ENCODE data around the gene TNFSF13. TPM values are rescaled to one million over a fixed set of nuclear protein-coding genes. Genes with fewer than 3 reads are reported as not detected.

The TNFSF13 gene
- total RNA-seq, 1 experiment from 2014 or later, result 0.94 TPM

GRCh38 chr17:7592422-7593021 lies 34.0 kb downstream of the TNFSF13 start:
- Histone ChIP-seq H3K79me2 (ENCODE audit: insufficient read depth, low read length) (no peaks in the 10 kb centered on the region), H2AK5ac (ENCODE audit: insufficient read length, low read length) (no peak overlapping the region), H3K9ac (ENCODE audit: extremely low read depth, insufficient read length, low read length) (no peak overlapping the region), H2BK120ac (ENCODE audit: low read depth, low read length, poor library complexity, severe bottlenecking) (no peak overlapping the region), H2BK20ac (ENCODE audit: low read depth, low read length, poor library complexity, severe bottlenecking) (no peak overlapping the region), H4K8ac (replicated peaks; ENCODE audit: insufficient read length, low read depth, low read length) (no peak overlapping the region), H3K14ac (ENCODE audit: insufficient read depth, low read length) (no peak overlapping the region), H3K23me2 (ENCODE audit: insufficient read length, low read depth, low read length, poor library complexity, severe bottlenecking) (peaks cover 10% of the 10 kb centered on the region), H3K4me1 (ENCODE audit: insufficient read depth, low read length) (no peaks in the 10 kb centered on the region; the same call in 1 of the 2 replicates), H3K9me3 (ENCODE audit: control insufficient read depth, low read depth, low read length) (no peaks in the 10 kb centered on the region), H3K79me1 (ENCODE audit: insufficient read depth, low read depth, low read length, poor library complexity, severe bottlenecking) (no peaks in the 10 kb centered on the region), H2BK12ac (ENCODE audit: insufficient read length, low read depth, low read length) (no peak overlapping the region), H3K27me3 (ENCODE audit: insufficient read depth, low read length) (no peaks in the 10 kb centered on the region), H3K56ac (ENCODE audit: insufficient read length, low read depth, low read length) (no peak overlapping the region), H3K4me2 (ENCODE audit: insufficient read depth, insufficient read length, low read length) (no peak overlapping the region), H2AFZ (ENCODE audit: low read length) (no peak overlapping the region), H3K27ac (ENCODE audit: insufficient read length, low read depth, low read length) (no peak overlapping the region), H3K18ac (ENCODE audit: insufficient read length, low read depth, low read length) (no peak overlapping the region), H3T11ph (ENCODE audit: low read length) (no peak overlapping the region), H4K20me1 (ENCODE audit: control insufficient read depth, insufficient read depth, insufficient read length) (no peaks in the 10 kb centered on the region), H2BK15ac (ENCODE audit: low read depth, low read length) (no peak overlapping the region), H3K4ac (ENCODE audit: low read depth, low read length) (no peak overlapping the region), H4K5ac (ENCODE audit: insufficient read length, low read depth, low read length) (no peak overlapping the region), H3K23ac (ENCODE audit: insufficient read length, low read depth, low read length) (no peak overlapping the region), H4K91ac (ENCODE audit: insufficient read length, low read depth, low read length) (no peak overlapping the region), H2BK5ac (ENCODE audit: insufficient read length, low read length) (no peak overlapping the region)
- TF ChIP-seq CTCF (conservative IDR thresholded peaks at IDR 0.05), result no peak
- Mint-ChIP-seq H3K4me3 (no peak overlapping the region), H3K36me3 (ENCODE audit: insufficient read depth in 1 of 3, low read depth in 3 of 3) (peaks cover 38 to 69% (median 66%) of the 10 kb centered on the region in 3 experiments), H3K27ac (peak overlapping the region in 2 of 3 experiments; percentile 57 to 98; a peak in 4 of 7 replicates), H3K4me1 (peaks cover 21 to 40% of the 10 kb centered on the region in 2 experiments), H3K27me3 (ENCODE audit: low read depth) (no peaks in the 10 kb centered on the region), H3K9me3 (no peaks in the 10 kb centered on the region)
- DNase-seq, result no peak
- WGBS (ENCODE audit: extremely low coverage, insufficient read length, low lambda C conversion rate), result no CpG with 5 or more reads among the region's 23 CpGs
